ENCODE measurements around the gene NECTIN3. TPM values are rescaled to one million over a fixed set of nuclear protein-coding genes. Genes with fewer than 3 reads are reported as not detected.

The NECTIN3 gene
- total RNA-seq, 1 donor from 2014 or later, result 13.2 TPM

- H3K27me3 ChIP-seq (ENCODE audit: control insufficient read depth, insufficient read depth, low read length), result no peaks in the 10 kb centered on the region
- no peak for FAIRE-seq
- no peak for DNase-seq (ENCODE audit: low read depth)
- H3K36me3 ChIP-seq (ENCODE audit: control insufficient read depth, insufficient read depth, low read length), result no peaks in the 10 kb centered on the region
- H3K4me3 ChIP-seq (ENCODE audit: low read depth, low read length), result no peak overlapping the region
- TF ChIP-seq, protein P1, sequence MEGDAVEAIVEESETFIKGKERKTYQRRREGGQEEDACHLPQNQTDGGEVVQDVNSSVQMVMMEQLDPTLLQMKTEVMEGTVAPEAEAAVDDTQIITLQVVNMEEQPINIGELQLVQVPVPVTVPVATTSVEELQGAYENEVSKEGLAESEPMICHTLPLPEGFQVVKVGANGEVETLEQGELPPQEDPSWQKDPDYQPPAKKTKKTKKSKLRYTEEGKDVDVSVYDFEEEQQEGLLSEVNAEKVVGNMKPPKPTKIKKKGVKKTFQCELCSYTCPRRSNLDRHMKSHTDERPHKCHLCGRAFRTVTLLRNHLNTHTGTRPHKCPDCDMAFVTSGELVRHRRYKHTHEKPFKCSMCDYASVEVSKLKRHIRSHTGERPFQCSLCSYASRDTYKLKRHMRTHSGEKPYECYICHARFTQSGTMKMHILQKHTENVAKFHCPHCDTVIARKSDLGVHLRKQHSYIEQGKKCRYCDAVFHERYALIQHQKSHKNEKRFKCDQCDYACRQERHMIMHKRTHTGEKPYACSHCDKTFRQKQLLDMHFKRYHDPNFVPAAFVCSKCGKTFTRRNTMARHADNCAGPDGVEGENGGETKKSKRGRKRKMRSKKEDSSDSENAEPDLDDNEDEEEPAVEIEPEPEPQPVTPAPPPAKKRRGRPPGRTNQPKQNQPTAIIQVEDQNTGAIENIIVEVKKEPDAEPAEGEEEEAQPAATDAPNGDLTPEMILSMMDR (IDR thresholded peaks at IDR 0.05; ENCODE audit: insufficient read depth, low read length, severe bottlenecking), result no peak
Measured at GRCh38 chr3:111051354-111051753, 20.3 kb upstream of the NECTIN3 start.

DNA sequence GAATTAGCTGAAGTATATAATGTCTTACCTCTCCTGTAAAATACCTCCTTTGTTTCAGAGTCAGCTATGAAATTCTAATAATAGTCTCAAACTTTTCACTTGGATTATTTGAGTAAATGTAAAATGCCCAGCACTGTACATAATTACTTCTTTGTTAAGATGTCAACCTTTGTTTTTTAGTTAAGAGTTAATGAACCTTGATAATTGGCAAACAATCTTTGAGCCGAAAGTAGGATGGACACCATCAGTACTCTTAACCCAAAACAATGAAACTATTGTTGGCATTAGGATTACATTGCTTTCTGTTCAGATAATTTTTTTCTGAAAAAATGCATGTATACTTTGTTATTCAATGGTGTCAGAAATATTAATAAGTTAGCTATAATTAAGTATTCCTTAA, 3.0 kb upstream of the NECTIN3 start:
- TF ChIP-seq, protein P1 (IDR thresholded peaks at IDR 0.05; ENCODE audit: insufficient read depth, low read length, severe bottlenecking), result no peak
- DNase-seq (ENCODE audit: low read depth) (no peak), FAIRE-seq (no peak)
- Histone ChIP-seq H3K4me3 (ENCODE audit: low read depth, low read length) (no peak overlapping the region), H3K27me3 (ENCODE audit: control insufficient read depth, insufficient read depth, low read length) (no peaks in the 10 kb centered on the region), H3K36me3 (ENCODE audit: control insufficient read depth, insufficient read depth, low read length) (no peaks in the 10 kb centered on the region)

DNA sequence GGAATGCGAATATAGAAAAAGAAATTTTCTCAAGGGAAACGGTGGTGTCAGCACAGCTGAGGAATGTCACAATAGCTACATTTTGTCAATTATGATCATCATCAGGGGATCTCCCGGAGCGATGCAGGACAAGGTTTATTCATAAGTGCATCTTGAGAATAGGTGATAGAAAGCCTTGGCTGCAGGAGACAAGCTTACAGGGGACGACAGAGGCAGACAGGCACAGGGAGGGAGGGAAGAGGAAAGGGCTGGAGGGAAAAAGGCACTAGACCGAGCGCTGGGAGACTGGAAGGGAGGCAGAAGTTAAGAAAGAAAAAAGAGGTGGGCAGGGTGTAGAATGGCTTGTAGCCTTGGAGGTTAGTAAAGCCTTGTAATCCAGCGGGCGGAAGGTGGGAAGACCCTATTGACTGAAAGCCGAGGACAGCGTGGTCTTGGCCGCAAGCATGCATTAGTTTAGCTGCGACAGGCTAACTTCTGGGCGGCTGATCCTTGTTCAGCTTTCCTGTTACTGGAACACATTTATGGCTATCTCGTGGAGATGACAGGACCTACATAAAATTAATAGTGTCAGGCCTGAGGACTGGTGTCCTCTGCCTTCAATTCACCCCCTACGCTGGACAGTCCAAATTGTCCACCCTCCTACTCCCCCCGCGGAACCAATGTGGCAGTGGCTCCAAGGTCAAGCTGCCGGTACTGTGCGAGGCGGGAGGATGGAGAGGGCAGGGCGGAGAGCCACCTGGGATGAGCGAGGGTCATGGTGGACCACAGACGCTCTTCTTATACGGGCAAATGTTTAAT, 1.4 kb upstream of the NECTIN3 start:
- Histone ChIP-seq H3K36me3 (ENCODE audit: control insufficient read depth, insufficient read depth, low read length) (no peaks in the 10 kb centered on the region), H3K4me3 (ENCODE audit: low read depth, low read length) (peak overlapping the region; percentile 71), H3K27me3 (ENCODE audit: control insufficient read depth, insufficient read depth, low read length) (no peaks in the 10 kb centered on the region)
- TF ChIP-seq, protein P1 (IDR thresholded peaks at IDR 0.05; ENCODE audit: insufficient read depth, low read length, severe bottlenecking), result no peak
- FAIRE-seq, result no peak
- no peak for DNase-seq (ENCODE audit: low read depth)

DNA sequence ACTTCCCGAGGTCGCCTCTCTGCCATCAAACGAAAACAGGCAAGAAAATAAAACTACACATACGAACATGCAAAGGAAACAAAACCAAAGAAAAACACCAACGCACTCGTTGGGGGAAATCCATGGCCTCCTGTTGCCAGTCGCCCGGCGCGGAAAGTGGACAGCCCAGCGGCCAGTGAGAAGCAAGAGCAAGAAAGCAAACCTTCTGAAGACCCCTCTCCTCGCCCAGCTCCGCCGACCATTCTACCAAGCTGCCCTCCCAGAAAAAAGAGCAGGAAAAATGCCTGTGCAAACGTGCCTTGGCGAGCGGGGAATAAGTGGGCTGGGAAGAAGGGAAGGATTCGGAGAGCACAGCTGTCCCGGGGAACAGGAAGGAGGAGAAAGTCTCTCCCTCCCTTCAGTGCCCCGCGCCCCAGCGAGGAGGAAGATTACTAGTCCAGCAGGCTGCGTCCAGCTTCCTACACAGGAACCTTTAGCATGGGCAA, 802 bp upstream of the NECTIN3 start:
- DNase-seq (ENCODE audit: low read depth) (peak; percentile 41), FAIRE-seq (no peak)
- TF ChIP-seq, protein P1 (IDR thresholded peaks at IDR 0.05; ENCODE audit: insufficient read depth, low read length, severe bottlenecking), result no peak
- H3K36me3 ChIP-seq (ENCODE audit: control insufficient read depth, insufficient read depth, low read length), result no peaks in the 10 kb centered on the region
- H3K27me3 ChIP-seq (ENCODE audit: control insufficient read depth, insufficient read depth, low read length), result no peaks in the 10 kb centered on the region
- peak overlapping the region; percentile 71 for H3K4me3 ChIP-seq (ENCODE audit: low read depth, low read length)

DNA sequence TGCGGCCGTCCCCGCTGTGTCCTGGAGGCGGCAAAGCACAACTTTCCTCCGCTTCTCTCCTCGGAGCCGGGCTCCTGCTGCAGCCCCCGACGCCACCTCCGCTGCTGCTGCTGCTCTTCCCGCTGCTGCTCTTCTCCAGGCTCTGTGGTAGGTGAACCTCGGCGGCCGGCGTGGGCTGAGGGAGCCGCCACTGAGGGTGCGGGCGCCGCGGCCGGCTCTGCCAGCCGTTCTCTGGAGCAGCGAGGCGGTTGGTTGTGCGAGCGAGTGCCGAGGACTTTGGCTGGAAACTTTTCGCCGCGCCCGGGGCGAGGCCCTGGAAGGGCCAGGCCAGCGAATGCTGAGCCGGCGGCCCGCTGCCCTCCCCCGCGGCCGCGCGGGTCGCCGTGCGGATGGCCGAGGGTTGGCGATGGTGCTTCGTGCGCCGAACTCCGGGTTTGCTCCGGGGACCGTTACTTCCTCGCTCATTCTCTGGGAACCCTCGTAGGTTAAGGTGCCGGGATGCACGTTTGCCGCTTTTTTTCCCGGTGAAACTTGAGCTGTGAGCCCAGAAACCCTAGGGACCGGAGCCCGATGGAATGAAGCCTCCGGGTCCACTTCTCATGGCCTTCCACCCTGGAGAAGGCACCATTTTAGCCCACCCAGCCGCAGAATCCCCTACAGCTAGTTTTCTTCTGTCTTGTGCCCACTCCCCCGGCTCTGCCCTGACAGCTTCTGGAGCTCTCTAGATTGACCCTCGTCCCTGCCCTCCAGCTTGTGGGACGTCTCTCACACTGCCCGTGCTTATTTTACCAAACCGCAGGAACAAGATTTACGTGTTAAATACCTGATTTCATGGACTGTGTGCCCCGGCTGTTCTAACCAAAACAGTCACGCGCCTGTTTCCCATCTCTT, 660 bp downstream of the NECTIN3 start:
- no peaks in the 10 kb centered on the region for H3K27me3 ChIP-seq (ENCODE audit: control insufficient read depth, insufficient read depth, low read length)
- H3K36me3 ChIP-seq (ENCODE audit: control insufficient read depth, insufficient read depth, low read length), result no peaks in the 10 kb centered on the region
- FAIRE-seq (no peak), DNase-seq (ENCODE audit: low read depth) (peak; percentile 10)
- TF ChIP-seq, protein P1 (IDR thresholded peaks at IDR 0.05; ENCODE audit: insufficient read depth, low read length, severe bottlenecking), result no peak
- peak overlapping the region; percentile 71 for H3K4me3 ChIP-seq (ENCODE audit: low read depth, low read length)

All from bronchial epithelial cell (primary cell).